ENCODE measurements around the gene TCF12.
"Not testable (repeated sequence)": the region's sequence is repeated elsewhere in the genome, so short reads cannot be mapped to it uniquely, and the experiment has no call there.

Gene TCF12

GRCh38 chr15:56980473-56980872 is 62.0 kb downstream of the TCF12 start:
- DNase-seq, result no peak

DNA sequence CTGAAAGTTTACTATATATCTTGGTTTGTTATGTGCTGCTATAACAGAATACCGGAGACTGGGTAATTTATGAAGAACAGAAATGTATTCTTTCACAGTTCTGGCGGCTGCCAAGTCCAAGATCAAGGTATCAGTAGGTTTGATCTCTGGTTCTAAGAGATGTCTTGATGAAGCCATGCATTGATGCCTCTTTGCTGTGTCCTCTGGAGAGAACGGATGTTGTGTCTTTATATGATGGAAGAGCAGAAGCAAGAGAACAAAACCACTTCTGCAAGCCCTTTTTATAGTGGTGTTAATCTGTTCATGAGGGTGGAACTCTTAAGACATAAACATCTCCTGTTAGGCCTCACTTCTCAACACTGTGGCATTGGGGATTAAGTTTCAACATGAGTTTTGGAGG is 62.7 kb downstream of the TCF12 start:
- DNase-seq, result no peak

GRCh38 chr15:56982987-56983386 is 64.5 kb downstream of the TCF12 start:
- no peak for DNase-seq

DNA sequence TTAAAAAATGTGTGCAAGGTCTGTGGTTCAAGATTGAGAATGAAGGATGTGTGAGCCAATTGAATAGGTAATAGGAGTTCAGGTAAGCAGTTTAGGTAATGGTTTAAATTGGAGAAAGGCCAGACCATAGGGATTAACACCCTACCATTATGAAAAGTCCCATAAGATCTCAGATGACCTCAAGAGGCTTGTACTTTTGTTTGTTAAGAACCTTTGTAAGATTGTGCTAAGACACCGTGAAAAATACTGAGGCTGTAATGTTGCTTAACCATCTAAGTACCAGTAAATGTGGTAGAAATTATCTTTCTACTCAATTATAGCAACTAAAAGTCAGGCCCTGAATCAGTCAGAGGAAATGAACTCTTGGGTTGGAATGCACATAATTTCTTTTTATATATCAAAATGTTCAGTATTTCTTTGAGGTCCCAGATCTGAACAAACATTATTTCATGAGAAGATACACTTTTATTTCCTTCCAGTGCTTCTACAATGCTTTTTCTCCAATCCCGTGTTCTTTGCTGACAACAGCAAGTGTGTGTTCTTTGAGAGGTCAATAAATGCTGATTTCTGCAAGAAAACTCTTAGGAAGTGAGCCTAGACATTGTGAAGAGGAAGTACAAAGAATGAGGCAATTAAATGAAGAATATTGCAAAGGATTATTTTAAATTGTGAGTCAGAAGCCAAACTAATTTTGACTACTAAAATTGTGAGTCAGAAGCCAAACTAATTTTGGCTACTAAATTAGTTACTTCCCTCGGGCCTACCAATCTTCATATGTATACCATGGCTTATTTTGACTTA is 66.4 kb downstream of the TCF12 start:
- no peak for DNase-seq

- DNase-seq, result no peak
These were observed 67.4 kb downstream of the TCF12 start for GRCh38 chr15:56985856-56986255.

DNA sequence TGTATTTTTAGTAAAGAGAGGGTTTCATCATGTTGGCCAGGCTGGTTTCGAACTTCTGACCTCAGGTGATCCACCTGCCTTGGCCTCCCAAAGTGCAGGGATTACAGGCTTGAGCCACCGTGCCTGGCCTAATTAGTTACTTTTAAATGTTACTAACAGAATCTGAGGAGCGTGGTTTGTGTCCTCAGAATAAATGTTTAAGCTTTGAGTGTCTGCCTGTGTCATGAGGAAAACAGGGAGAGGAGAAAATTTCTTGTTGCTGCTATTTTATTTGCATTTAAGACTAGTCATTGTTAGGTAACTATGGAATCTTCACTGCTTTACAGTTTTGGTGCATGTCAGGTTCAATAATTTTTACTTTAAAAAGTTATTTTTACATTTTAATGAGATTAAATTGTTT is 68.8 kb downstream of the TCF12 start:
- no peak for DNase-seq

DNA sequence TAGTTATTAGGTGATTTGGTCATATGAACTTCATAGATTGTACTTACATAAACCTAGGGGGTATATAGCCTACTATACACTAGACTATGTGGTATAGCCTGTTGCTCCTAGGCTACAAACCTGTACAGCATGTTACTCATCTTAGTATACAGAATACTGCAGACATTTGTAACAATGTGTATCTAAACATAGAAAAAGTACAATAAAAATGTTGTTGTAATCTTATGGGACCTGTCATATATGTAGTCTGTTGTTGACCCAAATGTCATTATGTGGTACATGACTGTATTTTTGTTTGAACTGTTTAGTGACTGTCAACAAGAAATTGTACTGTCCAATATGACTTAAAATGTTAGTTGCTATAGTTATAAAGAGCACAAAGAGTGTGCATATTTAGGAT is 69.8 kb downstream of the TCF12 start:
- DNase-seq, result no peak

DNA sequence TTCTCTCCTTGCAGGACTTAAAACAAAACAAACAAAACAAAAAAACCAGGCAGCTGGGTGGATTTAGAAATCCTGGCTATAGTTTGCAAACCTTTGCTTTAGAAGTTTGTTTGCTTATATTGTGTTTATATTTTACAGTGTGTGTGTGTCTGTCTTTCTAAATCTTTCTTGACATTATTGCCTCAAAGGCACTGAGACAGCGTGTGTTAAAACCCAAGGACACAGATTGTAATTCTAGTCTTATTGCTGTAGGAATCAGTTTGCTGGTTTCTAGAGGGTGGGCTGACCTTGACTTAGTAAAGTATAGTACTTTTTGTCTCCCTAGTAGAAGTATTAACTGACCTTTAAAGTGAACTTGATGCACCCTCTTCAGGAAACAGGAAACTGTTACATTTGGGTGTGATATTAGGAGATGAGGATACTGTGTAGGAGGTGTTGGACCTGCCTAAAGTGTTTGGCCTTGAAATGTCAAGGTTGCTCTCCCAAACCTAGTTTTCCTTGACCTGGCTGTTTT is 71.0 kb downstream of the TCF12 start:
- DNase-seq, result no peak

GRCh38 chr15:56991017-56991416 is 72.6 kb downstream of the TCF12 start:
- DNase-seq, result no peak

- DNase-seq, result no peak
These were observed 74.3 kb downstream of the TCF12 start for GRCh38 chr15:56992725-56993124.

GRCh38 chr15:56994280-56994679 is 75.8 kb downstream of the TCF12 start:
- no peak for DNase-seq

GRCh38 chr15:56996093-56996492 is 77.6 kb downstream of the TCF12 start:
- DNase-seq, result no peak

DNA sequence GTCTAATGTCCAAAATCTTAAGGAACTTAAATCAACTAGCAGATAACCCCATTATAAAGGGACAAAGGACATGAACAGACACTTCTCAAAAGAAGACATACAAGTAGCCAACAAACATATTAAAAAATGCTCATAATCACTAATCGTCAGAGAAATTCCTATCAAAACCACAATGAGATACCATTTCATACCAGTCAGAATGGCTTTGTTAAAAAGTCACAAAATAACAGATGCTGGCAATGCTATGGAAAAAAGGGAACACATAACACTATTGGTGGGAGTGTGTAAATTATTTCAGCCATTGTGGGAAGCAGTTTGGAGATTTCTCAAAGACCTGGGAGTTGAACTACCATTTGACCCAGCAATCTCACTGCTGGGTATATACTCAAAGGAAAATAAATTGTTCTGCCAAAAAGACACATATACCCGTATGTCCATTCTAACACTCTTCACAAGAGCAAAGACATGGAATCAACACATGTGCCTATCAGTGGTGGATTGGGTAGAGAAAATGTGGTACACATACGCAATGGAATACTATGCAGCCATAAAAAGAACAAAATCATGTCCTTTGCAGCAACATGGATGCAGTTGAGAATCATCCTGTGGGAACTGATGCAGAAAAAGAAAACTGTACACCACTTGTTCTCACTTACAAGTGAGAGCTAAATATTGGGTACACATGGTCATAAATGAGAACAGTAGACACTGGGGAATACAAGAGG is 78.5 kb downstream of the TCF12 start:
- DNase-seq, result no peak

DNA sequence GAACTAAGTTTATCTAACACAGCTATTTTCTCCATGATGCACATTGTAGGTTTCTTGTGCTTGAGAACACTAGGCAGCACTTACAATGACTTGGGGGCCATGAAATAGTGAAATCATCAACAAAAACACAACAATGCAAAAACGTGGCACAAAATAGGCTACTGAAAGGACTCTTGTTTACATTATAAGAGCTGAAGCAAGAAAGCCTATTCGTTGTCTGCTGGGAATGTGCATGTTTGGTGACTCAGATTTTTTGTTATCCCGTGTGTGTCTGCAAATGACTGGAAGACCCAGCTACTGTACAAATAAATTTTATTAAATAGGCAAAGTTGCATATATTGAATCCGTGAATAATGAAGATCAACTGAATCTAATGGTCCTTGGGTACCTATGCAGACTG is 85.0 kb downstream of the TCF12 start:
- no peak for DNase-seq

GRCh38 chr15:57005244-57005643 is 86.8 kb downstream of the TCF12 start:
- DNase-seq, result no peak

- DNase-seq, result not testable (repeated sequence)
These were observed 89.4 kb downstream of the TCF12 start for GRCh38 chr15:57007797-57008196.

GRCh38 chr15:57010724-57011123 is 92.3 kb downstream of the TCF12 start:
- DNase-seq, result no peak

DNA sequence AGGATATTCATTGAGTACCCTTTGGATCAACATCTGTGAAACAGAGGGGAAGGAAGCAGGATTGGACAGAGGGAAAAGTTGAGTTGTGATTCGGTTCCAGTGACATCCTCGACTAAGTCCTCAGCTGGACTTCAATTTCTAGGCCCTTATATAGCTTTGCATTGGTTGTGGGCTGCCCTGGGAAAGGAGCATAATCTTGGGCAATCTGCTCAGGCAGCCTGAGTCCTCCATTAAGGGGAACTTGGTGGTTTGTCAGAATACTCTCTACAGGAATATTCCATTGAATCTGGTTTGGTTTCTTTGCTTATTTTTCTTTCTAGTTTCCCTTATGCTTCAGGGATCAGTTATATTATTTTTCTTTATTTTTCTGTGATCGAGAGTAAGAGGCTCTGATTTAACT is 94.1 kb downstream of the TCF12 start:
- DNase-seq, result no peak

DNA sequence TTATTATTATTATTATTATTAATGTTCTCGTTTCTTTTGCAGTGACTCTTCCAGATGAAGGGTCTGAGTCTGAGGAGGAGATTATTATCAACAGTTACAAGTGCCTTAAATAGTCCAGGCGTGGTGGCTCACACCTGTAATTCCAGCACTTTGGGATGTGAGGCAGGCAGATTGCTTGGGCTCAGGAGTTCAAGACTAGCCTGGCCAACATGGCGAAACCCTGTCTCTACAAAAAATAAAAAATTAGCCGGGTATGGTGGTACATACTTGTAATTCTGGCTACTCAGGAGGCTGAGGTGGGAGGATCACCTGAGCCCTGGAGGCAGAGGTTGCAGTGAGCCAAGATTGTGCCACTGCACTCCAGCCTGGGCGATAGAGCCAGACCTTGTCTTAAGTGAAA is 96.5 kb downstream of the TCF12 start:
- DNase-seq, result not testable (repeated sequence)

- no peak for DNase-seq
These were observed 96.9 kb downstream of the TCF12 start for GRCh38 chr15:57015360-57015759.

DNA sequence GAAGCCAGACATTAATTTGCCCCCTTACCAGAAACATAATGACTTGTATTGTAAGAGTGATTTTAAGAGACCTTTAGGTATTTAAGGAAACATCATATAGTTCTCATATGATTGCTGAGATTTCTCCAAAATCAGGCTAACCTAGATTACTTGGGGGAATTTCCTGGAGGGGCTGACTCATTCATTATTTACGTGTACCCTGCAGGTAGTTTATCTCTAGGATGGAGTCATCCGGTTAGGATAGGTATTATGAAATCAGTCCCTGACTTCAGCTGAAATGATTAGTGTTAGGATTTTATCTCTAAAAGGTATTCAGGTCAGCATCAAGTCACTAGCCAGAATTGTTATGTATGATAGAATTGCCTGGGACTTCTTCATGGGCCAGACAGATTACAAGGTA is 97.5 kb downstream of the TCF12 start:
- DNase-seq, result no peak

DNA sequence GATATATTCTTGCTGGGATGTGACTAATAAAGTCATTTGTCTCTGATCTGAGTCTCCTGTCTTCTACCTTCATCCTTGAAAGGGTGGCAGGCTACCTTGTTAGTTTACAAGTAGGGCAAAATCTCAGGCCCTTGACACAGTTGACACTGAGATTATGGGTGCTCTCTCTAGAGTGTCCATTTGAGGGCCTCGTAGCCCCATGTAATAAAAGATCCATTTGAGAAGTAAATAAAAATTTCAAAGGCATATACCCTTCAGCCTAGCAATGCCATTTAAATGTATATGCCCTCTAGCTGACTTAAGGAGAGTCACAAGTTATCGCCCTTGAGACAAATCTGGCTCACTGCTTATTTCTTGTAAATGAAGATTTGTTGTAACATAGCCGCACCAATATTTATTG is 98.6 kb downstream of the TCF12 start:
- no peak for DNase-seq

DNA sequence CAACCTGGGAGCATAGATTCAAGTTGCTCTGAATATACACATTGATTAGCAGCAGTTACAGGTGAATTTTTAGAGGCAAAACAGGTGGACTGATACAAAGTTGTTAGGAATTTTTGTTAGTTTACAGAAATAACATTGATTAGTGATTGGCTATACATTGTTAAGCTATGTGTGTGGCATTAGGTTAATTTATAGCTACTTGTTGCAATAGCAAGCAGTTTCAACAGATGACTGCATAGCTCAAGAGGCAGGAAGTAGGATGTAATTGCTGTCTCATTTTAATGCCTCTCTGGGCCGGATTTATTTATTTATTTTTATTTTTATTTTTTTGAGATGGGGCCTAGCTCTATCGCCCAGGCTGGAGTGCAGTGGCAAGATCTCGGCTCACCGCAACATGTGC is 99.7 kb downstream of the TCF12 start:
- DNase-seq, result no peak

DNA sequence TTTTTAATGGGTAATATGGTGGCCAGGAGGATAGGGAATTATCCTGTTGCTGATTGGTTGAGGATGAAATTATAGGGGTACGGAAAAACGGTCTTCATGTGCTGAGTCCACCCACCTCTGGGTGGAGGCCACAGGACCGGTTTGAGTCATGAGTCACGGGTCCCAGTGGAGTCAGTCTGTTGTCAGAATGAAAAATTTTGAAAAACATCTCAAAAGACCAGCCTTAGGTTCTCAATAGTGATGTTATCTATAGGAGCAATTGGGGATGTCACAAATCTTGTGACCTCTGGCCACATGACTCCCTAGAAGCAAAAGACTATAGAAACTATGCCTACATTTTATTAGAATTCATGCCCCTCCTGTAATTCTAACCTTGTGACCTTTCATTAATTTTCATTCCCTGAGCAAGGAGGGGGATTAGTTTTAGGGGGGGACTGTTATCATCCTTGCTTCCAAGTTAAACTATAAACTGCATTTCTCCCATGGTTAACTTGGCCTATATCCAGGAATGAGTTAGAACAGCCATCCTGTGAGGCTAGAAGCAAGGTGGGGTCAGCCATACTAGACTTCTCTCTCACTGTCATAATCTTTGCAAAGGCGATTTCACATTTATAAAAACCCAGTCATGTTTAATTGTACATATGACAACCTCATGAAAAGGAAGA is 101.2 kb downstream of the TCF12 start:
- DNase-seq, result no peak
